NCI-H2196 (cell line): ENCODE measurements around the gene DENND1A.

Experiments
- DNase-seq: peaks from one replicate; lab custom pipeline; 2025; ENCODE audit not compliant: unreplicated experiment; lab: John Stamatoyannopoulos, UW

Gene DENND1A

DNA sequence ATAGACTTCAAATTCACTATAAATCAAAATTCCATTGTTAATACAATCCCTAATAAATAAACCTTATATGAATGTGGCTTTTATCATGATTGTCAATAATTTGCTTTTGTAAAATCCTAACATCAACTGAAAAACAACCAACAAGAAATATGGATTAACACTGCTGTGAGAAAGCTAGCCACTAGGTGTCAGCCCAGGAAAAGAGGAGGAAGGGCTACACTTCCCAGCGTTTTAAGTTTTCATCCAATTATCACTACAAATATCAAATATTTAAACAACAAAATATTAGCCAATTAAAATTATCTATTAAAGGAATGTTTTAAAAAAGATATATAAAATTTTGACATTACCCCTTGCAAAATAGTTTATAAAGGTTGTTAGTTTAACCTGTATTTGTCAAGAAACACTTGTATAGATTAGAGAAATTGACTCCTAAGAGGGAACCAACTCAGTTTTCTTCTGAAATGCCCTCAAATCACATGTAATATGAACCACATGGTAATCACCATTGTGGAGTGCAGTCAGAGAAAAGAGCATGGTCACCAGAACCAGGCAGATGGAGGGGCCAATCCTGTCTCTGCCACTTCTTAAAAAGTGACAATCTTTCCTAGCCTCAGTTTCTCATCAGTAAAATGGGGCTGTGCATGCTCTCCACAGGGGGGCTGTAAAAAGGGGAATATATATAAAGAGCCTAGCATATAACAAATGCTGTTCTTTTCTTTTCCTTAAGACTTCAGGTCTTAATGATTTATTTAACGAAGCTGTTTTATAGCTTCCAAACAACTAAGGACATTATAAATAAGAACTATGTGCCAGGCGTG, 385.7 kb downstream of the DENND1A start:
- peak; percentile 39 for DNase-seq

DNA sequence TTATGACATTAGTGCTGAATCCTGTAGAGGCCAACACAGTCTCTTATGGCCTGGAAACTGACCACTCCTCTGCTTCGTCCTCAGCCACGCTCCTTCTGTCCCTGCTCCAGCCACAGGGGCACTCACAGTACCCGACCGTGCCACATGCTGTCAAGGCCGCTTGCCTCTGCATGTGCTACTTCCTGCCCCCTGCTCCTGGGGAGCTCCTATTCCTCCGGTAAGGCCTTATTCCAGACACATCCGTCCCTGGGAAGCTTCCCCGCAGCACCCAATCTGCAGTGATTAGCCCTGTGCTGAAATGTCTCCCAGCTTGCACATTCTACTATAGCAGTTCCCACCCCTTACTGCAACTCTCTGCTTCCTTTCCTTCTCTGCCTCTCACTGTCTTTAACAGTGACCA, 386.4 kb downstream of the DENND1A start:
- no peak for DNase-seq

DNA sequence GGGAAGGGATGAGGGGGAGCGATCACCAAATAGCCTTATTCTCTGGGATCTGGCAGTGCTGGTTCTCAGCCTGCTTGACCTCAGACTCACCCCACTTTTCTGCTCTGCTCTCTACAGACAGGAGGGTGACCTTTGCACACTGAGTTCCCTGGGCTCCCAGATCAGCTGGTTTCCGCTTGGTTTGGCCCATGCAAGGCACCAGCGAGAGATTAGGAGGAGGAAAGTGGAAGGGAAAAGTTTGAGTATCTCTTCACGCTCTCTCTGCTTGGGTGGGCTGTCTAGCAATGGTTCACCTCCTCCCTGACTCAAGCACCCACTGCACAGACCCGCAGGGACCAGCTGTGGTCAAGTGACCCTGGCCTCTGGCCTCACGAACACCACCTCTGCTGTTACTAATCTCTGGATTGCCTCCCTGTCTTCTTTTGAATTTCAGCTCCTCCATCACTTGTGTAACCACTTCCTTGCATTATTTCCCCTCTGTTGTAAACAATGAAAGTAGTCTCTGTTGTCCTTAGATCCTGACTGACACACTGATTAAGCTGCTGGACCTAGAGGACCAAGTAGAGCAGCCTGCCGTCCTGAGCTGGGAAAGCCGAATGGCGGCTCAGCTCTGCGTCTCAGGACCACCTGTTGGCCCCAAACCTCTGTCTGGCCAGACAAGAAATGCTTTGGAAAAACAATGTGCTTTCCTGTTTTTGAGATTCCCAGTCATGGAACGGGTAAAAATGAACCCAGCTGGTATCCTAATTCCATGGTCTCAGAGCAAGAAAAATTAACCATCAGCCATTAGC, 387.3 kb downstream of the DENND1A start:
- no peak for DNase-seq

DNA sequence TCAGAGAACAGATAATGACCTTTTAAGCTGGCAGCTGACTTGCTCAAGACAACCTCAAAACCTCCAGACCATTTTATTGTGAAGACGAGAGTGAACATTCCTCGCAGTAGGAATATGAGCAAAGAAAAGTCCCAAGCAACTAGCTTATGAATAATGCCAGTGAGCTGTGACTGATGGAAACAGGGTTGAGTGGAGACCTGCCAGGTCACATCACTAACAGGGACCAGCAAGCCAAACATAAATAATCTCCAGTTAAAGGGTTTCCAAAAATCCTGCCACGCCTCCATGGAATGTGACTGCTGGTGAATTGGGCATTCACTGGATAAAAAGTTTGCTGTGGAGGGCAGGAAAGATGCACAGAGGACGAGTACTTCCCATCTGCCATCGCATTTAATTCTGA, 388.5 kb downstream of the DENND1A start:
- DNase-seq: no peak

DNA sequence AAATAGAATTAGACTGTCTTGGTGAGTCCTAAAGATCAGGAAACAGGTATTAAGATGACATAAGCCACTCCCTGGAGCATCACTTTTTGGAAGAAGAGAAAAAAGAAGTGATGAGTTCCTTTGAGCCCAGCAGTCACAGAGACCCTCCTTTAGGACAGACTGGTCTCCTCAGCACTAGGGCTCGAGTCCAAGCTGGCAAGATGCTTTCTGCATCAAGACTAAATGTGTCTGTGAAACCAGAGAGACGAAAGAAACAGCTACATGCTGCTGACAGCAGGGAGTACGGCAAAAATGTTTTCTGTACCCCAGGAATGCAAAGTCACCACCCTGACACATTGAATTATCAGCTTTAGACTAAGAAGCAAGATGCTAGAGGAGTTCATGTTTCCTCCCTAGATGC, 389.5 kb downstream of the DENND1A start:
- no peak for DNase-seq

DNA sequence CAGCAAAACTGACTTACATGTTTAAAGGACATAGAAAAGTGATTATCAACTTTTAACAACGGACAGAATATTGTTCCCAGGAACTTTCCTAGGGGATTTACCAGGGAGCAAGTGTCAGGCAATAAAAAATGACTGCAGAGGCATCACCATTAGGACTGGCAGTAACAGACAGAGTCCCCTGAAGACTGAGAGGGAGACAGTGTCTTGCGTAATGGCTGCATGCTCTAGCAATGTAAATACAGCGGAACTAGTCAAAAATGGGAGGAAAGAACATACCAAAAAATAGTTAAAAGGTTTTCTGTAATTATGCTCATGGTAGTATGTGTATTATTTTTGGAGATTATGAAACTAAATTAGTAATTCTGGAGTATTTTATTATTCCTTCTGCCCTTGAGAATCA, 392.1 kb downstream of the DENND1A start:
- no peak for DNase-seq

DNA sequence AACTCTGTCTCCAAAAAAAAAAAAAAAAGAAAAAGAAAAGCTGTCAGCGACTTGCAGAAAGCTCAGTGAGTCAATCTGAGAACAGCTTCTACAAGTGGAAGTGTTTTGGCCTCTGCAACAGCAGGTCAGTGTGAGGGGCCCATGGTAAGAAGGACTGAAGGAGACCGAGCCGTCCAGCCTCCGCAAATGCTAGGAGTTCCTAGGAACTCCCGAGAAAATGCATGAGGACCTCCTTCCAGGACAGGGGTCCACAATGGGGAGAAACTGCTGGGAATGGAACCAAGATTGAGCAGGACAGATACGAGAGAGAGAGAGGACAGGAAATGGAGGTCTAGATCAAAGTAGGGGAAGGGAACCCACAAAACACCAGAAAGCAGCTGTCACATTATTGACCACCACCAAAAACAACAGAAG, 393.5 kb downstream of the DENND1A start:
- DNase-seq: no peak

DNA sequence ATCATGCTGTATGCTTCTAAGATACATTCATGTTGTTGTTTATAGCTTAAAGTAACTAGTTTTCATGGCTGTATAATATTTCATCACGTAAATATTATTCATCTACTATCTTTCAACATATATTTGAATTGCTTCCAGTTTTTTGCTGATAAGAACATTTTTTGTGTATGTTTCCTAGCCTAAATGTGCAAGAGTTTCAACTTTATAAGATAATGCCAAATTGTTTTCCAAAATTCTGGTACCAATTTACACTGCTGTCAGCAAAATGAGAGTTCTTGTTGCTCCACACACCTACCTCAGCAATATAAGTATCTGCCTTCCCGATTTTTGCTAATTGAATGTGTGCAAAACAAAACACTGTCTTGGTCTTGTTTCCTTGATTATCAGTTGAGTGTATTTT, 395.6 kb downstream of the DENND1A start:
- DNase-seq: no peak

DNA sequence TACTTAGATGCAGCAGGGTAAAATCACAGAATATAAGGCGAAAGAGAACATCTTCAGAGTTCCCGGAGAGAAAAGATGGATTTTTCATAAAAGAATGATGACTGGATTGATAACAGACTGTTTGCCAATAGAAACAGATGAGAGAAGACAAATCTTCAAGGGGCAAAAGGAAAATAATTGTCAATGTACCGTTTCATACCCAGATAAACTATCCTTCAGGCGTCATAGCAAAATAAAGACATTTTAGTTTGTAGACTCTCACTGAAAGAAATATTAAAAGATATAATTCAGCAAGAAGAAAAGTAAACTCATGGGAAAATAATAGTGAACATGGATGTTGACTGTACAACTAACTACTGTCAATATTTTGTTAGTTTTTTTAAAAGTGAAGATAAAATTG, 399.7 kb downstream of the DENND1A start:
- DNase-seq: no peak

DNA sequence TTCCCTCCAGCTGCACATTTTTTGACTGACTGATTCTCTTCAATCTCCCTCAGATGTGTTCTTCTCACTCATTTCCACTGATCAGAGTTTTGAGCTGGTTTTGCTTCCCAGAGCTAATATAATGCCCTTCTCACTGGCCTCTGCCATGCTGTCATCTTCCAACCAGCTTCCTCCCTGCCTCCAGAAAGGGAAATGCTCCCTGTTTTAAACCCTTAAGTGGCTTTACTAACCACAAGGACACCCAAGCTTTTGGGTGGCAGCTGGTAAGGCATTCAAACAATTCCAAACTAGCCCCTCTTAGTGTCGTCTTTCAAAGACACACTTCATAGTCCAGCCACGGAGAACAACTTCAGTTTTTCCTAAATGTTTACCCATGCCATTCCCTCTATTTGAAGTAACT, 401.4 kb downstream of the DENND1A start:
- DNase-seq: no peak

DNA sequence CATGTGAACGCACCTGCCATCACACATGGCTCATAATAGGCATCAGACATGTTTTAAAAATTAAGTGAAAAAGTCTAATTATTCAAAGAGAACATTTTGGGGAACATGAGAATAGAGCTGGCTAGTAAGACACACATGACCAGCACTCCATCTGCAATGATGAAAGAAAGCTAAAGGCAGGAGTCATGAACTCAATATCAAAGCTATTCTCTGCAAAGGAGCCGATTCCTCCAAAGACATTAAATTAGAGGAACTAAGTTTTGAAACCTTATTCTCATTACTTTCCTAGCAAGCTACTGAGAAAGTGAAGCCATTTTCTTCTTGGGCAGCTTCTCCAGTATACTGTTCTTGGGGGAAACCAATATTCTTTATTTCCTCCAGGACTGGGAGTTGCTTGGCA, 401.9 kb downstream of the DENND1A start:
- no peak for DNase-seq

DNA sequence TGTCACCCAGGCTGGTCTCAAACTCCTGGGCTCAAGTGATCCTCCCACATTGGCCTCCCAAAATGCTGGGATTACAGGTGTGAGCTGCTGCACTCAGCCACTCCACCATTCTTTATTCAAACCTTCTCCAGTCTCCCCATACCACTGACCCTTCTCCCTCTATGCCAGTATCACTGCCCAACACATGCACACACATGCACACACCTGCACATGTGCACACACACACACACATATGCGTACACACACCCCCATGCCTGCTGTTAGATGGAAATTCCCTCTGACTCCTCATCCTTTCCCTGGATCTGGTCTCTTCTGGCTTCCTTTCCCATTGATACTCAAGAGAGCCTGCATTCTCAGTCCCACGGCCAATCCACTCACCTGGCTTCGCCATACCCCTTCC, 404.0 kb downstream of the DENND1A start:
- no peak for DNase-seq

DNA sequence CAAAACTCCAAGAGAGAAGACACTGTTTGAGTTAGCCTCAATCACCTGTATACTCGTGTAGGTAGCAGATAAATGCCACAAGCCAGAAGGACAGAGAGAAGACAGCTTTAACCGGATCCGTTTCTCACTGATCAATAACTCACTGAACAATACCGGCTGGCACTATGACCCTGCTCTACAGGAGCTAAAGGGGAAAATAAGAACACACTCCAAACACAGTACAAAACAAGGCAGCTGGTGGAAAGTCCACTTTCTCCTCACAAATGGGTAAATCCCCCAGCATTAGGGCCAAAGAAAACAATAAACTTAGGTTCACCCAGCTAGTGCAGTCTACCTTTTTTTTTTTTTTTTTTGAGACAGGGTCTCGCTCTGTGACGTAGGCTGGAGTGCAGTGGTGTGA, 404.5 kb downstream of the DENND1A start:
- no peak for DNase-seq

DNA sequence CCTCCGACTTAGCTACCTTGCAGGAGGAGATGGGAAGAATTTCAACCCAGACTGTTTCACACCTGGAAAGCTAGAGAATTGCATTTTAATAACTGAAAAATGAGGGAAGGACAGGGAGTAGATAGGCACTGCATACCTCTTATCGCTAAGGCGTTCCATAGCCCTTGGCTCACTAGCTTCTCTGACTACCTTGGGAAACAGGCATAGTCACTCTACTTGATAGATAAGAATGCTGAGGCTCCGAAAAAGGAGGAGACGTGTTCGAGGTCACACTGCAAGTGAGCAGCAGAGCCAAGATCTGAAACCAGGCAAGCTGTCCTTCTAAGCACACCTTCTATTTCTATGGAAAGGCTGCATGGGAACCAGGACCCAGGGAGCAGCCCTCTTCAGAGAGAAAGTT, 405.1 kb downstream of the DENND1A start:
- no peak for DNase-seq

DNA sequence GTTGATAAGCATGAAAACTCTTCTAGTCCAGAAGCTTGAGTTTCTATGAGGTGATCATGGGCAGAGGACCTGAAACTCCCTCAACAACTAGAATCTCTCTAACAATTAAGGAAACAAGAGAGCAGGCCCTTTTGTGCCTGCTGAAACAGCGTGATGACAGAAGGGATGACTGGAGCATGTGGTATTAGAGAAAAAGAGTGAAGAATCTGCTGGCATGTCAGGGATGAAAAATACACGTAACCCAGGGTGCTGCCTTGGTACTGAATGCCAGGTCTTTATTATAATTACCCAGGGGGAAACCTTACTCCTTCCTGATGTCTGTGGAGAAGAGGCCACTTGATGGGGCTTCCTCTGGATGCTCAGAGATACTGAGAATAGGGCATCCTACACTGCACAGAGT, 406.1 kb downstream of the DENND1A start:
- no peak for DNase-seq

DNA sequence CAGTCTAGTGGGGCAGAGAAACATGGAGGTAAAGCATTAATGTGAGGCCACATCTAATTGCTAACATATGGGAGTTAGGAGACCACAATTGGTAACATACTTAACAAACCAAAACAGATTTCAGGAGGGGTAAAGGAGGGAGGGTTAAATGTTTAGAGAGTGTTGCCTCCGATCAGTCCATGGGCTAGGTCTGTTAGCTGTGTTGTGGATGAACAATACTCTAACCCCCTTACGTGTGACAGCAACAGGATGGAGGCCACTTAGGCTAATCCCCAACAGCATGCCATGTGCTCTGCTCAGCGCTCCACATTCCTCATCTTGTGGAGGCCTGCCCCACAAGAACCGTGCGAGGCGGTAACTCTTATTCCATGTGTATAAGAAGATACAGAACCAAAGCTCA, 406.9 kb downstream of the DENND1A start:
- no peak for DNase-seq

DNA sequence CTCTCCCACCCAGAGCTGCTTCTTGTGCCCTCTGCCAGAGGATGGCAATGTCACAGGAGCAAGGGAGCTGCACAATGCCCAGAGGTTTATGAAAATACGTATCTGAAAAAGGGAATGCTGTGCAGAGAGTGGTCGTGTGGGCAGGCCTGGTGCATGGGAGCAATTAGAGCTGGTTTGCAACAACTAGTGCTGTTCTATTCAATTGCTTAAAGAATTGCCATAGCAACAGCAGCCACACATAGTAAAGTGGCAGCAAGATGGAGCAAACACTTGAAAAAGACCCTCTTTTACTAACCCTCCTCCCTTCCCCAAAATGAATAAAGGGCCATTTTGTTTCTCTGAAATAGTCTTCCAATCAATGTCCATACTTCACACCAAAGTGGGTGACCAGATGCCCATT, 407.7 kb downstream of the DENND1A start:
- no peak for DNase-seq

DNA sequence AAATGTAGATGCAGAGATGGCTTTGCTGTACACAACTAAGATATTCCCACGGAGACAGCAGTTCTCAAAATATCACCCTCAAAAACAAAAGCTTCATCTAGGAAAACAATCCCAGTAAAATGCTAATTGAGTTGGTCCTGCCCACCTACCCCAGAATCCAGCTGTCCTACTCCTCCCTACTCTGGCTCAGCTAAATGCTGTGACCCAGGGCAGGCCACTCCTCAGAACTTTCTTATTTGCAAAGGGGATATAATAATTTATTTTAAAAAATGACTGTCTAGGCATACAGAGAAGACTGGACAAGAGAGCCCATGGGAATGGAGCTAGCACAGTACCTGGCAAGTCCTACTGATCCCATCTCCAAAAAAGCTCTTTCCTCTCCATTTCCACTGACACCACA, 411.6 kb downstream of the DENND1A start:
- DNase-seq: no peak

DNA sequence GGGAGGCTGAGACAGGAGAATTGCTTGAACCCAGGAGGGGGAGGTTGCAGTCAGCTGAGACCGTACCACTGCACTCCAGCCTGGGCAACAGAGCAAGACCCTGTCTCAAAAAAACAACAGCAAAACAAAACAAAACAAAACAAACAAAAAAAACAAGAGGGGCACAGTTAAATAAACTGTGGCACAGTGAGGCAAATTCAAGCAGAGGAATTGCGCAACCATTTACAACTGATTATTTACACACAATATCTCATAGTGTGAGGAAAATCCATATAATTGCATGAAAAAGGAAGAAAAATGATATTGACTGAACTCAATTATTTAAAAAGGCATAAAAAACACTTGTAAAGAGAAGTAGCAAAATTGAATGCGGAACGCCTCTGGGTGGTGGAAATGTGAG, 412.4 kb downstream of the DENND1A start:
- DNase-seq: no peak

DNA sequence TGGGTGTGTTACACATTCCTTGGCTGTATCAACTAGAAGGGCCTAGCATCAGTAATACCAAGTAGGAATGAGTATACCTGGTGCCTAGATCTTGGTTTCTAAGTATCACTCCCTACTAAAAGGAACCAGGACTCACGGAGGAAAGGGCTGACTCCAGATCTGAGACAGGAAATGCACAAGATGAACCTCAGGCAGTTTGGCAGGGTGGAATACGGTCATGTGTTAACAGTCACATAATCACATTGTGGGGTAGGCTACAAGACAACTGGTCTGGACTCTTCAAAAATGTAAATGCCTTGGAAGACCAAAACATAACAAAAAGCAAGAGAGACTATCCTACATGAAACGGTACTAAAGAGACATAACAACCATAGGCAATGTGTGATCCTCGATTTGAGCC, 415.2 kb downstream of the DENND1A start:
- DNase-seq: no peak

DNA sequence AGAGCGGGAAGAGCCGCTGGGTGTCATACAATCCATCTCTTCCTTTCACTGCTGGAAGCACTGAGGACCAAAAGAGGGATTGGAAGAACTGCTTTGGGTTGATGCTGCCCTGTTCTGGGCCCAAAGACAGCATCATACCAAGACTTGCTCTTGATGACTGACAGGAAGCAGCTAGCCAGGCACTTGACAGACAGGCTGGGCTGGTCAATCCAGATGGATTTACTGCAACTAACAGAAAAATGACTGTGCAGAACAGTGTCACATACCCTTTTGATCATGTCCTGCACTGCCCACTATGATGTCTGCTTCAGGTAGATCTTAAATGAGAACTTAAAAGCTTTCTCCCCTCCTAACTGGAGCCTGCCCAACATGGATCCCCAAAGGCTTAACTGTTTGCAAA, 416.4 kb downstream of the DENND1A start:
- DNase-seq: no peak
